IMR-90 (cell line): ENCODE results near the gene TP53AIP1. TPM values are rescaled to one million over a fixed set of nuclear protein-coding genes. Genes with fewer than 3 reads are reported as not detected.

Experiments used
- ATAC-seq: fragments of 200-7000 bp; cut with Tn5 transposase; 2 replicates; pipeline ENCODE4 v1.9.1; 2020; ENCODE audit warnings: low read depth, mild to moderate bottlenecking, moderate library complexity
- BruUV-seq: library from RNA; stranded (reverse); fragments of 400-500 nt; replicated peaks from 2 replicates; lab custom pipeline; 2021; lab: Mats Ljungman, UMichigan
- CTCF ChIA-PET: fragments of 300-600 bp; formaldehyde crosslinking; extraction: SDS; loops from one replicate; lab custom pipeline; 2021; ENCODE audit warnings: antibody characterized with exemption; lab: Yijun Ruan, JAX
- POLR2A ChIA-PET: fragments of 300-600 bp; sonication (Branson Sonifier 250); formaldehyde crosslinking; loops from one replicate; lab custom pipeline; 2022; ENCODE audit warnings: antibody characterized with exemption; ENCODE audit not compliant: unreplicated experiment; lab: Charles Lee
- DNase-seq: peaks from one replicate; pipeline ENCODE4 v3.0.0; 2013
- H2AFZ ChIP-seq: replicated peaks from 2 replicates; pipeline ENCODE3; 2013; ENCODE audit warnings: low read length, mild to moderate bottlenecking; ENCODE audit not compliant: poor library complexity
- H2AK5ac ChIP-seq: 2 replicates; pipeline ENCODE4 v1.6.1; 2013; ENCODE audit warnings: low read depth, low read length, inconsistent platforms
- H2AK9ac ChIP-seq: replicated peaks from 2 replicates; pipeline ENCODE3; 2013; ENCODE audit warnings: mild to moderate bottlenecking, low read depth, low read length, moderate library complexity; ENCODE audit not compliant: poor library complexity
- H2BK120ac ChIP-seq: 2 replicates; pipeline ENCODE4 v1.6.1; 2013; ENCODE audit warnings: low read depth, low read length, inconsistent platforms
- H2BK15ac ChIP-seq: 3 replicates; pipeline ENCODE4 v1.6.1; 2013; ENCODE audit warnings: low read depth, low read length, inconsistent platforms
- H2BK20ac ChIP-seq: 2 replicates; pipeline ENCODE4 v1.6.1; 2013; ENCODE audit warnings: low read depth, mild to moderate bottlenecking, inconsistent platforms, low read length, moderate library complexity
- H2BK5ac ChIP-seq: 2 replicates; pipeline ENCODE4 v1.6.1; 2013; ENCODE audit warnings: mild to moderate bottlenecking, low read depth, low read length, inconsistent platforms; ENCODE audit not compliant: poor library complexity, severe bottlenecking
- H3K14ac ChIP-seq: replicated peaks from 2 replicates; pipeline ENCODE4 v1.6.1; 2013; ENCODE audit warnings: low read depth, low read length, inconsistent platforms
- H3K18ac ChIP-seq: 2 replicates; pipeline ENCODE4 v1.6.1; 2013; ENCODE audit warnings: low read depth, low read length, control low read depth
- H3K23ac ChIP-seq: 2 replicates; pipeline ENCODE4 v1.6.1; 2013; ENCODE audit warnings: low read depth, low read length, inconsistent platforms
- H3K27ac ChIP-seq: 2 replicates; pipeline ENCODE4 v1.5.1; 2013; ENCODE audit warnings: mild to moderate bottlenecking, control low read depth, low read length; ENCODE audit not compliant: insufficient read depth
- H3K27me3 ChIP-seq: 2 replicates; pipeline ENCODE4 v1.6.1; 2013; ENCODE audit warnings: low read length; ENCODE audit not compliant: control insufficient read depth, insufficient read depth
- H3K36me3 ChIP-seq: 2 replicates; pipeline ENCODE4 v1.6.1; 2013; ENCODE audit warnings: low read length, mixed read lengths; ENCODE audit not compliant: control insufficient read depth, insufficient read depth
- H3K4ac ChIP-seq: 2 replicates; pipeline ENCODE4 v1.6.1; 2013; ENCODE audit warnings: low read depth, low read length, inconsistent platforms
- H3K4me1 ChIP-seq: 2 replicates; pipeline ENCODE4 v1.6.1; 2013; ENCODE audit warnings: low read length, mixed read lengths; ENCODE audit not compliant: control insufficient read depth, insufficient read depth
- H3K4me2 ChIP-seq: 2 replicates; pipeline ENCODE4 v1.6.1; 2013; ENCODE audit warnings: low read depth, mild to moderate bottlenecking, control low read depth, low read length, moderate library complexity
- H3K4me3 ChIP-seq: 2 replicates; pipeline ENCODE4 v1.5.1; 2013; ENCODE audit warnings: low read depth, mild to moderate bottlenecking, control low read depth, low read length, moderate library complexity; ENCODE audit not compliant: insufficient read depth
- H3K56ac ChIP-seq: 2 replicates; pipeline ENCODE4 v1.6.1; 2013; ENCODE audit warnings: low read length, inconsistent platforms; ENCODE audit not compliant: insufficient read depth; ENCODE audit errors: extremely low read depth
- H3K79me1 ChIP-seq, 2 experiments: 2 replicates each; pipeline ENCODE4 v1.6.1; 2013; ENCODE audit warnings: low read length in 2 of 2, inconsistent platforms in 1 of 2, low read depth in 1 of 2
- H3K9ac ChIP-seq: 2 replicates; pipeline ENCODE4 v1.6.1; 2013; ENCODE audit warnings: low read depth, low read length, control low read depth
- H3K9me1 ChIP-seq: 2 replicates; pipeline ENCODE4 v1.6.1; 2013; ENCODE audit warnings: low read length, inconsistent platforms; ENCODE audit not compliant: insufficient read depth
- H3K9me3 ChIP-seq: 2 replicates; pipeline ENCODE4 v1.6.1; 2013; ENCODE audit warnings: low read length; ENCODE audit not compliant: control insufficient read depth, insufficient read depth
- H4K20me1 ChIP-seq: 2 replicates; pipeline ENCODE4 v1.6.1; 2013; ENCODE audit warnings: low read length, inconsistent platforms; ENCODE audit not compliant: insufficient read depth
- H4K5ac ChIP-seq: 2 replicates; pipeline ENCODE4 v1.6.1; 2013; ENCODE audit warnings: mild to moderate bottlenecking, low read depth, low read length, control low read depth
- H4K8ac ChIP-seq, 2 experiments: 2 replicates each; pipeline ENCODE4 v1.6.1; 2013; ENCODE audit warnings: low read depth in 2 of 2, low read length in 2 of 2, control low read depth in 1 of 2, inconsistent platforms in 1 of 2
- H4K91ac ChIP-seq: 2 replicates; pipeline ENCODE4 v1.6.1; 2013; ENCODE audit warnings: low read depth, low read length, inconsistent platforms; ENCODE audit not compliant: insufficient read depth
- CEBPB ChIP-seq: IDR thresholded peaks from 2 replicates; pipeline ENCODE4 v1.6.1; 2012; ENCODE audit warnings: low read depth, low read length, improper control_type of control experiment
- CHD1 ChIP-seq: IDR thresholded peaks from 2 replicates; pipeline ENCODE4 v1.6.1; 2012; ENCODE audit warnings: low read depth, low read length, improper control_type of control experiment
- MAZ ChIP-seq: IDR thresholded peaks from 2 replicates; pipeline ENCODE4 v1.6.1; 2012; ENCODE audit warnings: low read depth, mild to moderate bottlenecking, low read length, improper control_type of control experiment, moderate library complexity, borderline replicate concordance
- WGBS, 2 experiments: methylation state at CpG; one replicate each; pipeline versions ENCODE4 v1.1.5 to v1.1.7; 2013; ENCODE audit warnings: missing lambda C conversion rate in 2 of 2; ENCODE audit not compliant: insufficient read length in 1 of 2; ENCODE audit errors: extremely low coverage in 2 of 2; 5-methylcytosine and 5-hydroxymethylcytosine counted together
- dilution Hi-C: fragments of 300-500 bp; cut with HindIII; formaldehyde crosslinking; loops from one replicate; pipeline ENCODE4 v1.14.3; 2018; ENCODE audit warnings: low sequenced_read_pairs; ENCODE audit not compliant: unreplicated experiment
- in situ Hi-C: fragments of 300-500 bp; cut with MboI; formaldehyde crosslinking; loops from 3 replicates; pipeline ENCODE4 v1.14.3; 2019; ENCODE audit warnings: low sequenced_read_pairs, inconsistent platforms, mixed read lengths
- intact Hi-C: fragments of 100-400 bp; cut with micrococcal nuclease; formaldehyde crosslinking; loops from 2 replicates; pipeline ENCODE4 v1.10.0; 2022
- polyA plus RNA-seq, 3 experiments: library from polyadenylated mRNA; depleted of rRNA; stranded (reverse); fragments of >200 nt; gene quantifications; 2 replicates each; pipeline ENCODE4 v1.2.3, GENCODE V29; 2012; ENCODE audit warnings: low replicate concordance in 1 of 3
- total RNA-seq: library from RNA; depleted of rRNA; stranded (reverse); fragments of >200 nt; gene quantifications from 2 replicates; pipeline ENCODE4 v1.2.3, GENCODE V29; 2012

The TP53AIP1 gene
- total and polyA plus RNA-seq, 2 of the 4 experiments (the other 2 are of a cell fraction): not detected

- TF ChIP-seq MAZ: no peak
- TF ChIP-seq CHD1: no peak
- peak; percentile 27; the same call in 1 of the 2 replicates for TF ChIP-seq CEBPB
- ChIA-PET CTCF (interaction anchor here (0.8 to 2.2 kb wide), 2 partner anchors 64 to 463 kb away, joined by 3 to 10 read pairs; no protein-coding TSS in a partner anchor), POLR2A (no interaction called here)
- no peaks in the 10 kb centered on the region for H3K79me1 ChIP-seq
- no peaks in the 10 kb centered on the region for H4K20me1 ChIP-seq
- H4K91ac ChIP-seq: no peak overlapping the region
- no peaks in the 10 kb centered on the region for H3K36me3 ChIP-seq
- BruUV-seq: no TSS peak
- no peak overlapping the region for H4K8ac ChIP-seq
- no peak overlapping the region for H2AK9ac ChIP-seq
- ATAC-seq: no peak
- dilution Hi-C loops (no loop called here), in situ Hi-C loops (no loop called here), intact Hi-C loops (no loop called here)
- H2AK5ac ChIP-seq: no peak overlapping the region
- H3K18ac ChIP-seq: no peak overlapping the region
- no peak overlapping the region for H3K14ac ChIP-seq
- no peak overlapping the region for H4K5ac ChIP-seq
- no peak overlapping the region for H2BK5ac ChIP-seq
- no peaks in the 10 kb centered on the region for H3K9me1 ChIP-seq
- no CpG with 5 or more reads among the region's 4 CpGs for WGBS, 2 experiments
- H2BK15ac ChIP-seq: no peak overlapping the region
- no peak overlapping the region for H3K56ac ChIP-seq
- no peak overlapping the region for H3K23ac ChIP-seq
- H2AFZ ChIP-seq: no peak overlapping the region
- H2BK120ac ChIP-seq: no peak overlapping the region
- no peak overlapping the region for H2BK20ac ChIP-seq
- no peaks in the 10 kb centered on the region for H3K9me3 ChIP-seq
- no peak overlapping the region for H3K4me2 ChIP-seq
- H3K4me3 ChIP-seq: no peak overlapping the region
- H3K4ac ChIP-seq: no peak overlapping the region
- no peak overlapping the region for H3K27ac ChIP-seq
- 0 out of 2 replicates have a peak, but pooled peaks cover 1% of the 10 kb centered on the region for H3K4me1 ChIP-seq
- no peak overlapping the region for H3K9ac ChIP-seq
- peaks cover 42% of the 10 kb centered on the region for H3K27me3 ChIP-seq
- DNase-seq: no peak
Observed at GRCh38 chr11:128892866-128893565, 49.7 kb downstream of the TP53AIP1 start.
